ENCODE results near the gene CDH13. TPM values are rescaled to one million over a fixed set of nuclear protein-coding genes. Genes with fewer than 3 reads are reported as not detected.

CDH13 gene
- total and polyA plus RNA-seq, 9 of the 15 experiments (the other 6 are each of a cell fraction or from before 2014, with no cell fraction given): 0.03 TPM; not detected in 8

GRCh38 chr16:83843657-83844056 lies 1216.9 kb downstream of the CDH13 start:
- BruUV-seq (replicated peaks): no TSS peak
- H4K20me1 ChIP-seq (replicated peaks; ENCODE audit: control insufficient read depth, insufficient read depth, low read length): no peaks in the 10 kb centered on the region
- no peak overlapping the region for H3K27ac ChIP-seq (ENCODE audit: extremely low read depth, low read depth, low read length)
- 3% methylated on average over 9 of the region's 10 CpGs for WGBS (ENCODE audit: insufficient coverage, low coverage, missing lambda C conversion rate)
- H3K4me3 ChIP-seq: no peak overlapping the region
- no peak for TF ChIP-seq SMAD3 (CRISPR knock-in tag; conservative IDR thresholded peaks at IDR 0.05)
- no peak for TF ChIP-seq NR4A1 (CRISPR knock-in tag; IDR thresholded peaks at IDR 0.05)
- no peak for TF ChIP-seq NR4A1 (tag; IDR thresholded peaks at IDR 0.05)
- TF ChIP-seq SAFB2 (IDR thresholded peaks at IDR 0.05; ENCODE audit: borderline replicate concordance, low read depth, low read length, severe bottlenecking): no peak
- TF ChIP-seq MNT (conservative IDR thresholded peaks at IDR 0.05): no peak
- no peak for TF ChIP-seq ZNF75A (CRISPR knock-in tag; IDR thresholded peaks at IDR 0.05)
- no peak for TF ChIP-seq POLR2AphosphoS2 (IDR thresholded peaks at IDR 0.05; ENCODE audit: low read length)
- TF ChIP-seq CBFA2T3 (IDR thresholded peaks at IDR 0.05): no peak
- TF ChIP-seq RBM17 (IDR thresholded peaks at IDR 0.05; ENCODE audit: borderline replicate concordance, low read depth, low read length): no peak
- no peak for TF ChIP-seq CHD4 (IDR thresholded peaks at IDR 0.05; ENCODE audit: insufficient read depth, insufficient replicate concordance, low read depth, low read length, poor library complexity, severe bottlenecking)
- no peak for TF ChIP-seq ZNF512 (tag; IDR thresholded peaks at IDR 0.05)
- FAIRE-seq (no peak), DNase-seq (ENCODE audit: extremely low read depth in 1 of 4, low spot score in 3 of 4) (no peak), ATAC-seq (no peak)
- ChIA-PET CTCF (ENCODE audit: low intra/inter-chr PET ratio) (no interaction called here), POLR2A (interaction anchor here (0.7 to 1.2 kb wide), 2 partner anchors 16 to 19 kb away, joined by 3 to 5 read pairs; no protein-coding TSS in a partner anchor)
- intact Hi-C loops (cut with micrococcal nuclease) (no loop called here), in situ Hi-C loops (cut with MboI) (no loop called here)
- H3K79me2 ChIP-seq (ENCODE audit: control insufficient read depth, insufficient read depth, low read length): no peaks in the 10 kb centered on the region
- H3K9me3 ChIP-seq (replicated peaks; ENCODE audit: control insufficient read depth, insufficient read depth, low read depth, low read length): no peaks in the 10 kb centered on the region
- no peaks in the 10 kb centered on the region for H3K4me1 ChIP-seq (replicated peaks in 1 of 2; ENCODE audit: control insufficient read depth in 2 of 2, insufficient read depth in 2 of 2, low read length in 2 of 2)
- no peak overlapping the region for H3K9ac ChIP-seq (ENCODE audit: insufficient read depth in 1 of 2, low read depth in 2 of 2, low read length in 2 of 2)
- H3K27me3 ChIP-seq (ENCODE audit: control insufficient read depth in 2 of 2, insufficient read depth in 2 of 2, low read length in 2 of 2): peaks cover 50 to 52% of the 10 kb centered on the region in 2 experiments
- no peaks in the 10 kb centered on the region for H3K36me3 ChIP-seq (ENCODE audit: control insufficient read depth, insufficient read depth, low read length)
- no peak overlapping the region for H3K4me2 ChIP-seq (ENCODE audit: insufficient read depth, low read length)
- no peaks in the 10 kb centered on the region for H3K9me1 ChIP-seq (ENCODE audit: control insufficient read depth, insufficient read depth, low read length)
- no peak overlapping the region for H2AFZ ChIP-seq (ENCODE audit: low read depth, low read length)

Data from K562 (cell line).